ENCODE measurements around the gene ART3. TPM values are rescaled to one million over a fixed set of nuclear protein-coding genes. Genes with fewer than 3 reads are reported as not detected.

ART3 gene
- total RNA-seq, 2 donors from 2014 or later, result 3.8 to 24.8 TPM

DNA sequence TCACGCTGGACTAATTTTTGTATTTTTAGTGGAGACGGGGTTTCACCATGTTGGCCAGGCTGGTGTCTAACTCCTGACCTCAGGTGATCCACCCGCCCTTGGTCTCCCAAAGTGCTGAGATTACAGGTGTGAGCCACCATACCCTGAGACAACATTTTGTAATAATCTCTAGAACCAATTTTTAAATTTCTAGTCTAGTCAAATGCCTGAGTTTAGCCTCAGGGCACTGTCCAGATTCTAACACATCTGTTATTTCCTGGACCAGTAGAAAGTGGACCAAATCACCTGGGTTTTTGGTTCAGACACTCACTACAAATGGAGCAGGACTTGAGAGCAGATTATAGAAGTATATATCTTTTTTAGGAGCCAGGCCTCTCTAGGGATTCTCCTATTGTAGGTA lies 21.6 kb downstream of the ART3 start:
- intact Hi-C loops (cut with DNase I), result no loop called here
- H3K4me1 ChIP-seq (replicated peaks), result no peaks in the 10 kb centered on the region

DNA sequence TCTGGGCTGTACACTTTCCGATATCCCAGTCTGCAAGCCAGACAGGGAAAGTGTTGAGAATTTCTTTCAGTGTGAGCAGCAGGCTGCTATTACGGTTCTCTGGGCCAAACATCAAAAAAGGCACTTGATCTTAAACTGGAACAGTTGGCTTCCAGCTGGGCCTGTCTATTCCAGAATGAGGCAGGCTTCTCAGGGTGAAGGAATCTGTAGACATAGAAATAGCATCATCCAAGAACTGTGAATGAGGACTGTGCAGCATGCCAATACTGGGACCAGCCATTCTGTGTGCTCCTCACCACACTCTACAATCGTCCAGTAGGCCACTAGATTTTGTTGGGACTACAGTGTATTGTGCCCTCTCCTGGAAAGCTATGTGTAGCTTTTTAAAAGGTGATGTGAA lies 31.1 kb downstream of the ART3 start:
- no peak overlapping the region for H3K27ac ChIP-seq
- intact Hi-C loops (cut with DNase I), result no loop called here
- 64% methylated on average over 3 of the region's 3 CpGs for WGBS
- no peak for TF ChIP-seq POLR2A (IDR thresholded peaks at IDR 0.05)
- TF ChIP-seq POLR2AphosphoS5 (IDR thresholded peaks at IDR 0.05), result no peak
- TF ChIP-seq, protein P1, sequence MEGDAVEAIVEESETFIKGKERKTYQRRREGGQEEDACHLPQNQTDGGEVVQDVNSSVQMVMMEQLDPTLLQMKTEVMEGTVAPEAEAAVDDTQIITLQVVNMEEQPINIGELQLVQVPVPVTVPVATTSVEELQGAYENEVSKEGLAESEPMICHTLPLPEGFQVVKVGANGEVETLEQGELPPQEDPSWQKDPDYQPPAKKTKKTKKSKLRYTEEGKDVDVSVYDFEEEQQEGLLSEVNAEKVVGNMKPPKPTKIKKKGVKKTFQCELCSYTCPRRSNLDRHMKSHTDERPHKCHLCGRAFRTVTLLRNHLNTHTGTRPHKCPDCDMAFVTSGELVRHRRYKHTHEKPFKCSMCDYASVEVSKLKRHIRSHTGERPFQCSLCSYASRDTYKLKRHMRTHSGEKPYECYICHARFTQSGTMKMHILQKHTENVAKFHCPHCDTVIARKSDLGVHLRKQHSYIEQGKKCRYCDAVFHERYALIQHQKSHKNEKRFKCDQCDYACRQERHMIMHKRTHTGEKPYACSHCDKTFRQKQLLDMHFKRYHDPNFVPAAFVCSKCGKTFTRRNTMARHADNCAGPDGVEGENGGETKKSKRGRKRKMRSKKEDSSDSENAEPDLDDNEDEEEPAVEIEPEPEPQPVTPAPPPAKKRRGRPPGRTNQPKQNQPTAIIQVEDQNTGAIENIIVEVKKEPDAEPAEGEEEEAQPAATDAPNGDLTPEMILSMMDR (IDR thresholded peaks at IDR 0.05), result no peak
- no peak for DNase-seq (ENCODE audit: low spot score)
- no peaks in the 10 kb centered on the region for H3K4me1 ChIP-seq (replicated peaks)
- no peaks in the 10 kb centered on the region for H3K27me3 ChIP-seq (replicated peaks; ENCODE audit: insufficient read depth)
- no peaks in the 10 kb centered on the region for H3K9me3 ChIP-seq
- H3K36me3 ChIP-seq, result no peaks in the 10 kb centered on the region
- H3K4me3 ChIP-seq, result no peak overlapping the region

More for the DNA sequence above, 21.6 kb downstream of the ART3 start:
- DNase-seq (ENCODE audit: low spot score), result no peak
- H3K4me3 ChIP-seq, result no peak overlapping the region
- no peaks in the 10 kb centered on the region for H3K9me3 ChIP-seq
- H3K27me3 ChIP-seq (replicated peaks; ENCODE audit: insufficient read depth), result no peaks in the 10 kb centered on the region
- WGBS, result 95% methylated on average over 3 of the region's 3 CpGs
- no peaks in the 10 kb centered on the region for H3K36me3 ChIP-seq
- TF ChIP-seq, protein P1 (IDR thresholded peaks at IDR 0.05), result no peak
- TF ChIP-seq POLR2A (IDR thresholded peaks at IDR 0.05), result no peak
- no peak for TF ChIP-seq POLR2AphosphoS5 (IDR thresholded peaks at IDR 0.05)
- H3K27ac ChIP-seq, result no peak overlapping the region

DNA sequence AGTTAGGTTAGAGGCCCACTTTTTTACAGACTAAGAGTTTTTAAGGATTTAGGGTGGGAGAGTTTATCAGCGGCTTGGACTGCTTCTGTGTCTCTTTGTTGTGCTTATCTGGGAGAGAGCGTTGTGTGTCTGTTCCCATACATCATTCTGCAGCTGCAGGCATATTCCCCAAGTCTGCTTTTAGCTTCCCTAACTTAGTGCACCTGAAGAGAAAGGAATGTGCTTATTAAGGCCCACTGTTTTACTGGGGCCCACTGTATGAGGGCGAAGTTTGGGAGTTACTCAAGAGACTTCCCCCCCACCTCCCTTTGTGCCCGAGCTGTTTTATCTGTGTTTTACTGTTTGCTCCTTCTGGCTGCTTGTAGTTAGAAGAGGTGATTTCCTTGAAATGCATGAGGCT lies 31.9 kb downstream of the ART3 start:
- H3K4me3 ChIP-seq, result no peak overlapping the region
- no peaks in the 10 kb centered on the region for H3K4me1 ChIP-seq (replicated peaks)
- H3K27ac ChIP-seq, result no peak overlapping the region
- no peak for DNase-seq (ENCODE audit: low spot score)
- no peaks in the 10 kb centered on the region for H3K9me3 ChIP-seq
- intact Hi-C loops (cut with DNase I), result no loop called here
- 68% methylated on average over 4 of the region's 4 CpGs for WGBS
- no peaks in the 10 kb centered on the region for H3K36me3 ChIP-seq
- H3K27me3 ChIP-seq (replicated peaks; ENCODE audit: insufficient read depth), result no peaks in the 10 kb centered on the region
- TF ChIP-seq POLR2AphosphoS5 (IDR thresholded peaks at IDR 0.05) (no peak), POLR2A (IDR thresholded peaks at IDR 0.05) (no peak)
- TF ChIP-seq, protein P1 (IDR thresholded peaks at IDR 0.05), result no peak

DNA sequence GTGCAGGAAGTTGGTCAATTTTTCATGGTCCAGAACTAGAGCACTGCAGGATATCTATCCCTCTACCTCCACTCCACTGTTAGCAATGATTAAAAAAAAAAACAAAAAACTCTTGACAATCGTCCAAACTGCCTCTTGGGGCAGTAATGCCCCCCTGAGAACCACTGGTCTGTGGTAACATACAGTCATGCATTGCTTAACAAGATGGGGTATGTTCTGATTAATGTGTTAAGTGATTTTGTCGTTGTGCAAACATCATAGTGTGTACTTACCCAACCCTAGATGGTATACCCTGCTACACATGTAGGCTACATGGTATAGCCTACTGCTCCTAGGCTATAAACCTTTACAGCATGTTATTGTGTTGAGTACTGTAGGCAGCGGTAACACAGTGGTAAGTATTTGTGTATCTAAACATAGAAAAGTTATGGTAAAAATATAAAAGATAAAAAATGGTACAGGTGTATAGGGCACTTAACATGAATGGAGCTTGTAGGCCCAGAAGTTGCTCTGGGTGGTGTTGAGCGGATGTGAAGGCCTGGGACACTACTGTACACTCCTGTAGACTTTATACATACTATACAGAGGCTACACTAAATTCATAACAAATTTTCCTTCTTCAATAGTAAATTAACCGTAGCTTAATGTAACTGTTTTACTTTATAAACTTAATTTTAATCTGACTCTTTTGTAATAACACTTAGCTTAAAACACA lies 34.1 kb downstream of the ART3 start:
- TF ChIP-seq POLR2A (IDR thresholded peaks at IDR 0.05), result no peak
- TF ChIP-seq POLR2AphosphoS5 (IDR thresholded peaks at IDR 0.05), result no peak
- TF ChIP-seq, protein P1 (IDR thresholded peaks at IDR 0.05), result no peak
- DNase-seq (ENCODE audit: low spot score), result no peak
- WGBS, result 59% methylated on average over 5 of the region's 5 CpGs

DNA sequence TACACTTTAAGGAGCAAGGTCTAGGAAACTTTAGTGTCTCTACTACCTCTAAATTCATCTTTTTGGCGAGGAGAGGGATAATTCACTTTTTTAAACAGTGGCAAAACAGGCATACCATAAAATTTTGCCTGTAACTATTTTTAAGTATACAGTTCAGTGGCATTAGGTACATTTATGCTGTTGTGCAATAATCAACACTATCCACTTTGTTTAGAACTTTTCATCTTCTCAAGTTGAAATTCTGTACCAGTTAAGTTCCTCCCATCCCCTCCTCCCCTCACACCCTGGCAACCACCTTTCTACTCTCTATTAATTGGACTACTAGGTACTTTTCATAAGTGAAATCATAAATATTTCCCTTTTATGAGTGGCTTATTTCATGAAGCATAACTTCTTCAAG lies 42.3 kb downstream of the ART3 start:
- TF ChIP-seq, protein P1 (IDR thresholded peaks at IDR 0.05), result no peak
- TF ChIP-seq POLR2A (IDR thresholded peaks at IDR 0.05) (no peak), POLR2AphosphoS5 (IDR thresholded peaks at IDR 0.05) (no peak)
- intact Hi-C loops (cut with DNase I), result no loop called here
- Histone ChIP-seq H3K9me3 (no peaks in the 10 kb centered on the region), H3K27ac (no peak overlapping the region), H3K4me3 (no peak overlapping the region), H3K4me1 (replicated peaks) (no peaks in the 10 kb centered on the region), H3K36me3 (no peaks in the 10 kb centered on the region), H3K27me3 (replicated peaks; ENCODE audit: insufficient read depth) (no peaks in the 10 kb centered on the region)
- 95% methylated on average over 1 of the region's 1 CpG for WGBS
- no peak for DNase-seq (ENCODE audit: low spot score)

More for the DNA sequence above, 34.1 kb downstream of the ART3 start:
- H3K9me3 ChIP-seq, result no peaks in the 10 kb centered on the region
- no peak overlapping the region for H3K27ac ChIP-seq
- H3K4me3 ChIP-seq, result no peak overlapping the region
- H3K4me1 ChIP-seq (replicated peaks), result no peaks in the 10 kb centered on the region
- intact Hi-C loops (cut with DNase I), result no loop called here
- no peaks in the 10 kb centered on the region for H3K27me3 ChIP-seq (replicated peaks; ENCODE audit: insufficient read depth)
- no peaks in the 10 kb centered on the region for H3K36me3 ChIP-seq
